ENCODE results near the gene CLIC3. TPM values are rescaled to one million over a fixed set of nuclear protein-coding genes. Genes with fewer than 3 reads are reported as not detected.
A peak's percentile ranks its signal among the peaks of the same experiment; 100 is the strongest.

Gene CLIC3
- total and polyA plus RNA-seq, 2 donors (not counting 1 experiment from before 2014, with no cell fraction given): 1.1 to 1.9 TPM

DNA sequence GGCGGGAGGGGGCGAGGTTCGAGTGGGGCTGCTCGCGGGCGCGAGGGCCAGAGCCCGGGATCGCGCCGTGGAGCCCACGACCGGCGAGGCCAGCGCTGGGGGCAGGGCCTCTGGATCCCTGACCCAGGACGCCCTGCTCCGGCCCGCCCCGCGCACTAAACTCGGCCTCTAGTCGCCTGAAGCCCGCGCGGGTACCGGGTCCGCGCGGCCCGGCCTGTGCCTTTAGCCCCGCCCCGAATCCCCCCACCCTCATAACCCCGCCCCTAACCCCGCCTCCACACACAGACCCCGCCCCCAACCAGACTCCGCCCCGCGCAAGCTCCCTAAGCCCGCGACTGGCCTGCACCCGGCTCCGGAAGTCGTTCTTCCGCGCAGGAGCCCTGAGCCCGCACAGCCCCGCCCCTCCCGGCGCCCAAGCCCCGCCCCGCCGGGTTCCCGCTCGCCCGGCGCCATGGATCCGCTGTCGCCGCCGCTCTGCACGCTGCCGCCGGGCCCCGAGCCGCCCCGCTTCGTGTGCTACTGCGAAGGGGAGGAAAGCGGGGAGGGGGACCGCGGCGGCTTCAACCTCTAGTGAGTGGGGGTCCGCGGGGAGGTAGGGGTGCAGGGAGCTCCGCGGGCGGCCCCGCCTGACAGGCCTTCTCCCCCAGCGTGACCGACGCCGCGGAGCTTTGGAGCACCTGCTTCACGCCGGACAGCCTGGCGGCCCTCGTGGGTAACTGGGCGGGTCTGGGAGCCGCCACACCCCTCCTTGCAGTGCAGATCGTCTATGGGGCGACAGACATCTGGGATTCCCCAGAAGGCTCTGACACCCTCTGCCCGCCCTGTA is 4.2 kb downstream of the CLIC3 start, which contains the start of gene PAXX:
Gene PAXX, plus strand, starts transcription at position 430 of the 826 bp plus-strand sequence. Its CDS starts 22 bp downstream, at position 452.
- Histone ChIP-seq H3K4me2 (replicated peaks; ENCODE audit: low read depth, low read length, poor library complexity, severe bottlenecking) (peak within 1 kb of the TSS; percentile 99), H3K4me1 (ENCODE audit: control insufficient read depth in 2 of 2, insufficient read depth in 2 of 2, low read length in 2 of 2) (peaks cover 27 to 38% of the 10 kb centered on the region in 2 donors), H3K36me3 (replicated peaks in 1 of 2; ENCODE audit: control extremely low read depth in 1 of 2, control insufficient read depth in 1 of 2, extremely low read depth in 1 of 2, insufficient read depth in 2 of 2, low read length in 1 of 2) (peaks cover 0 to 6% of the 10 kb centered on the region in 2 experiments), H4K20me1 (ENCODE audit: control insufficient read depth, insufficient read depth, low read length, poor library complexity, severe bottlenecking) (peaks cover 17% of the 10 kb centered on the region), H2AFZ (ENCODE audit: insufficient read depth, low read depth, low read length, poor library complexity, severe bottlenecking) (peak within 1 kb of the TSS; percentile 85), H3K79me2 (ENCODE audit: control insufficient read depth, insufficient read depth, low read length) (peaks cover 10% of the 10 kb centered on the region), H3K27ac (ENCODE audit: low read length in 2 of 2) (peak within 1 kb of the TSS; percentile 76 to 97), H3K9ac (ENCODE audit: low read length) (peak within 1 kb of the TSS; percentile 82), H3K27me3 (replicated peaks in 1 of 4; ENCODE audit: control extremely low read depth in 1 of 4, control insufficient read depth in 3 of 4, insufficient read depth in 4 of 4, low read length in 3 of 4) (peaks cover 0 to 3% (median 0%) of the 10 kb centered on the region in 4 experiments), H3K9me3 (ENCODE audit: control extremely low read depth in 1 of 3, control insufficient read depth in 2 of 3, insufficient read depth in 1 of 3, low read length in 2 of 3) (peaks cover 0 to 10% (median 0%) of the 10 kb centered on the region in 3 donors), H3K4me3 (ENCODE audit: control extremely low read depth in 1 of 5, extremely low read depth in 1 of 5, insufficient read depth in 1 of 5, low read depth in 2 of 5, low read length in 4 of 5) (peak within 1 kb of the TSS; percentile 32 to 71 (median 66))
- intact Hi-C loops (cut with micrococcal nuclease): loop anchor here (1.0 to 5.0 kb wide), 7 partner anchors 8 to 510 kb away; partner anchors contain the start of genes ABCA2, FBXW5, PHPT1 and SEC16A
- ChIA-PET POLR2A (interaction anchor here (0.6 to 1.7 kb wide), 13 partner anchors 9 to 251 kb away, joined by 3 to 19 read pairs (median 4); partner anchors contain the start of genes ABCA2, AJM1, FUT7 and TUBB4B), CTCF (interaction anchor here (0.5 to 2.4 kb wide), 11 partner anchors 9 to 611 kb away, joined by 3 to 20 read pairs (median 5); partner anchors contain the start of genes ABCA2, AJM1, FBXW5 and FUT7)
- TF ChIP-seq EZH2 (IDR thresholded peaks at IDR 0.05; ENCODE audit: borderline replicate concordance, insufficient read depth, low read depth, low read length, poor library complexity, severe bottlenecking) (no peak), CTCF (IDR thresholded peaks at IDR 0.05) (no peak)
- DNase-seq: peak; percentile 92
- peak within 1 kb of the TSS; percentile 91 for H3K4me3 Mint-ChIP-seq
- H3K27ac Mint-ChIP-seq: peak within 1 kb of the TSS; percentile 91
- peaks cover 26% of the 10 kb centered on the region for H3K4me1 Mint-ChIP-seq
- peak; percentile 91 for ATAC-seq (ENCODE audit: low read depth)
- under 1% methylated on average over 86 of the region's 92 CpGs for WGBS (ENCODE audit: insufficient coverage)
- peaks cover 6% of the 10 kb centered on the region for H3K27me3 Mint-ChIP-seq
- no peaks in the 10 kb centered on the region for H3K9me3 Mint-ChIP-seq (ENCODE audit: insufficient read depth)

Measured in B cell (primary cell).